D721Med (cell line): ENCODE results near the gene PSMB2.
A peak's percentile ranks its signal among the peaks of the same experiment; 100 is the strongest.

ENCODE experiments used
- DNase-seq: peaks from one replicate; pipeline ENCODE4 v3.0.0; 2011; ENCODE audit warnings: low spot score; ENCODE audit not compliant: insufficient read length
- FAIRE-seq: peaks from 2 replicates; lab custom pipeline; 2011; peaks lifted over from hg19 to GRCh38; lab: Jason Lieb, UNC
- TF ChIP-seq, protein P1 (sequence below): IDR thresholded peaks from 2 replicates; pipeline ENCODE4 v1.5.1; 2012; ENCODE audit warnings: mild to moderate bottlenecking, control low read depth; ENCODE audit not compliant: insufficient read depth; ENCODE audit errors: missing control alignments

PSMB2 gene

DNA sequence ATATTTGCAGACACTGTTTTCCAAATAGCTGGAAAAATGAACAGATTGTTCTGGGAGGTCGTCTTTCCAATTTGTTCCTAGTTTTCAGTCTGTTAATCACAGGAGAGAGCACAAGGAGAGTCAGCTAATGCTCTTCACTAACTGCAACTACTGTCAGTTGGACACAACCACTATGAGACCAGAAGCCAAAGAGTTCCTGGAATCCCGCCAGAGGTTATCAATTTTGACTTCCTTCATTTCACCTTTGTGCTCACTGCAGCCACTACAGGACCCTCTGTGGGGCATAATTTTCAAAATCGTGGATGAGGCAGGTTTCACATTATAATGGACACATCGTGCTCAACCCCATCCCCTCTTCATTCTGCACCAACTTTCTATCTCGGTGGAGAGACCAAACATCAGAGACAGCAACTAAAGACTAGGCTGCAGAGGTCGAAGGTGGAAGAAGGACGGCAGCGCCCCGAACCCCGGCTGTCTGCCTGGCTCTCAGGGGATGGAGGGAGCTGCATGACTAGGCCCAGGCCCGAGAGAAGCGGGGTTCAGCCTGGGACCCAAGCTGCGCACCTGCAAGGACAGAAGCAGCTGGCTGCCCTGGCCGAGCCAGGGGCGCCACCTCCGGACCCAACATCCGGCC, 84.7 kb downstream of the PSMB2 start:
- DNase-seq (no peak), FAIRE-seq (no peak)
- TF ChIP-seq, protein P1, sequence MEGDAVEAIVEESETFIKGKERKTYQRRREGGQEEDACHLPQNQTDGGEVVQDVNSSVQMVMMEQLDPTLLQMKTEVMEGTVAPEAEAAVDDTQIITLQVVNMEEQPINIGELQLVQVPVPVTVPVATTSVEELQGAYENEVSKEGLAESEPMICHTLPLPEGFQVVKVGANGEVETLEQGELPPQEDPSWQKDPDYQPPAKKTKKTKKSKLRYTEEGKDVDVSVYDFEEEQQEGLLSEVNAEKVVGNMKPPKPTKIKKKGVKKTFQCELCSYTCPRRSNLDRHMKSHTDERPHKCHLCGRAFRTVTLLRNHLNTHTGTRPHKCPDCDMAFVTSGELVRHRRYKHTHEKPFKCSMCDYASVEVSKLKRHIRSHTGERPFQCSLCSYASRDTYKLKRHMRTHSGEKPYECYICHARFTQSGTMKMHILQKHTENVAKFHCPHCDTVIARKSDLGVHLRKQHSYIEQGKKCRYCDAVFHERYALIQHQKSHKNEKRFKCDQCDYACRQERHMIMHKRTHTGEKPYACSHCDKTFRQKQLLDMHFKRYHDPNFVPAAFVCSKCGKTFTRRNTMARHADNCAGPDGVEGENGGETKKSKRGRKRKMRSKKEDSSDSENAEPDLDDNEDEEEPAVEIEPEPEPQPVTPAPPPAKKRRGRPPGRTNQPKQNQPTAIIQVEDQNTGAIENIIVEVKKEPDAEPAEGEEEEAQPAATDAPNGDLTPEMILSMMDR, result no peak

DNA sequence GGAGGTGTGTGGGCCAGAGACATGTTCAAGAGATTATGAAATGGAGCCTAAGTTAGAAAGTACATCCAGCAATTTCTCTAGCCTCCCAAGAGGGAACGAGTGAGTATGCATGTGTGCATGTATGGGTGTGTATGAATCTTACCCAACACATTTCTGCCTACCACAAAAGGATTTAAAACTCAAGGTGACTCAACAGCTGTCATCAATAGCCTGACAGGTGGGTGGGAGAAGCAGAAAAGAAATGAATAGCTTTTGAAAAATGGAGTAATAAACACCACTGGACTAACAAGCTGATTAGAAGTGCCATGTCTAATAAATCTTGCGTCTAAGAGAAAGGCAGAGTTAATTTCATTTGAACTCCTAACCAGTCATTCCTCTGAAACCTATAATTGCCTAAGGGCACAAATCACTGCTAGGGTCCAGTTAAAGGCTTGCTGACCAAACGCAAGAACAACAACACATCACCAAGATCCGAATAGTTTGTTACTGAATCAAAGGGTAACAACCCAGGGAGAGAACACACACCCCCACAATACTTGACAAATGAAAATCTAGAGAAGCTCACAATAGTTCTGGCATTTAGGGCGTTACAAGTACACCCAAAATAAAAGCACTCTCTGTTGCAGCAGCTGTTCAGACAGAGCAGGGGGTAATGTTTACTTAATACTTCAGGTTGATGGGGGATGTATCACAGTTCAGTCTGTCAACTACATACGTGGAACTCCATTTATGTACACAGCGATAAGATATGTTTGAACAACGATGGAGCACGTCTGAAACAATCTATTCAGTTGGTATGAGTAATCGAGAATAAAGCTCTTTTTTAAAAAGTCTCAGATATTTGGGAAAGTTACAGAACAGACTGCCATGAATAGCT, 85.5 kb downstream of the PSMB2 start:
- no peak for DNase-seq
- peak; percentile 6 for FAIRE-seq
- TF ChIP-seq, protein P1, result no peak

DNA sequence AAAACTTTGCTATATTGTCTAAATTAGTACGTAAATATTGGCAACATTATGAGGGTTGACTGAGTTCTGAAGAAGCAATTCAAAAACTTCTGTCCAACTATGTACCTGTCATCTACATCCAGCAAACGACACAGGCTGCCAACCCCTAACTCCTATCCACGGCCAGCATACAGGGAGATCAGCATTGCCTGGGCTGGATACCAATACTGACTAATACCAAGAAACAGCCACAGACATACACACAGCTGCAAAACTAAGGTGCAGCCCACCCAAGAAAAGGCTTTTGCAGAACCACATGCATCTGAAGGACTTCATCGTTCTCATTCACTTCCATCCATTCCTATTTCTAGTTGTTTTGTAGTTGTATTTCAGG, 86.1 kb downstream of the PSMB2 start:
- TF ChIP-seq, protein P1, result no peak
- FAIRE-seq (no peak), DNase-seq (no peak)

DNA sequence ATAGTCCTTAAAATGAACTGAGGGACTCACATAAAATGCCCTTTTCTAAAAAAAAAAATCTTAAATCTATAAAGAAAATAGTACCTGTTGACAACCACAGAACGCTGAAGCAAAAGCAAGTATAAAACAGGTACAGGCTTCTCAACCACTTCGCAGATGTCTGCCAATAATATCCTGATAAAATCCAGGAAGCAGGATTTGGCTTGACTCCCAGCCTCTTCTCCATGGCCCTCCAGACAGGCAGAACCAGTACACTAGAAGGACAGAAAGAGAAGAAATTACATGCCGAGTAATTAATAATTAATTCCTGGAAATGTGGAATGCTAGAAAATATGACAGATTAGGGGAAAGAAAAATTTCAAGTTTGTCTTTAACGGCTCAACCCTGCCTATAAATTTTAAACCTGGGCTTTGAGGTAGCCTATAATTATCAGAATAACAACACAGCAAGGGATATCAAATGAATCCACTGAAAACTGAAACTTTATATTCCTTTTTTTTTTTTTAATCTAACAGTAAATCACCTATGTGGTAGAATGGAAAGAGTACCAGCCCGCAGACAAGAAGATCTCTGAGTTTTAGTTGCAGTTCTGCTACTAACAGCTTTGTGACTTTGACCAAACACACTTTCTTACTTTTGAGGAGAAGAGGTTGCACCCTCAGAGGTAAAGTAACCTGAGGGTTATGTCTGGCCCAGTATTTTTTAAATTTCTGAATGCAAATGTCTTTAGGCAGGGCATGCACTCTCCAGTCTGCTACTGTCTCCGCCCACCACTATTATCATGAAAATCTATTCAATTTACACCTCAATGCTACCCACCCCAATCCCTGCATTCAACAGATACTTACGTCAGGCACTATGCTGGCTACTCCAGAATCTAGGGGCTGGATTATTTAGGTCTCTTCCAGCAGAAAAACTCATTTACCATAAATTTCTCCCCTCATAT, 86.8 kb downstream of the PSMB2 start:
- FAIRE-seq (no peak), DNase-seq (no peak)

DNA sequence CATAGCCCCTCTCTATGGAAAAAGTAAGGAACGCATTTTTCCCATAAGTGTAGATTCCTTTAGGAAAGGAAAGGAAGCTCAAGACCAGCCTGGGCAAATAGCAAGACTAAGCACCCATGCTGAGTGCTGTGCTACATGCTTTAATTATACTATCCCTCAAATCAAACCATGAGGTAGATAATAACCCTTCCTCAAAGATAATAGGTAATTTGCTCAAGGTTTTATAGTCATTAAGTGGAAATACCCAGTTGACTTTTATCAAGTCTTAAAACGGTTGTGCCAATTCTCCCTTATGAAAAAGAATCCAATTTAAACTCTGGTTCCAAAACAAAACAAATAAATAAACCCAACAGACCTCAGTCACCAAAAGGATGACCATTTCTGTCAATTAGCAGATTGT, 87.5 kb downstream of the PSMB2 start:
- FAIRE-seq, result no peak
- TF ChIP-seq, protein P1, result no peak
- DNase-seq, result no peak

More for the DNA sequence above, 86.8 kb downstream of the PSMB2 start:
- TF ChIP-seq, protein P1, result no peak
